CD14-positive monocyte (primary cell): Measurements from ENCODE around the gene ZNF385D. TPM values are rescaled to one million over a fixed set of nuclear protein-coding genes. Genes with fewer than 3 reads are reported as not detected.
A peak's percentile ranks its signal among the peaks of the same experiment; 100 is the strongest.

Experiments
- DNase-seq, 3 donors: peaks; one replicate each; pipeline ENCODE4 v3.0.0-alpha.2; 2011 to 2022
- H2AFZ ChIP-seq: 2 replicates; pipeline ENCODE4 v1.6.0; 2012; ENCODE audit warnings: mild to moderate bottlenecking, low read depth, low read length, inconsistent platforms; ENCODE audit not compliant: insufficient read depth, poor library complexity, severe bottlenecking
- H3K27ac ChIP-seq, 2 donors: 1 replicate in 1 of 2; 2 replicates in 1 of 2; pipeline ENCODE4 v1.5.1; 2012 to 2013; ENCODE audit warnings: low read length in 2 of 2, control low read depth in 1 of 2, inconsistent platforms in 1 of 2, low read depth in 1 of 2, mild to moderate bottlenecking in 1 of 2
- H3K27me3 ChIP-seq, 2 donors: one replicate each; pipeline versions ENCODE4 v1.6.0 to v1.6.1; 2011 to 2013; ENCODE audit warnings: low read length in 2 of 2; ENCODE audit not compliant: control insufficient read depth in 2 of 2, insufficient read depth in 2 of 2
- H3K36me3 ChIP-seq, 2 donors: replicated peaks in 1 of 2; 1 replicate in 1 of 2; 2 replicates in 1 of 2; pipeline versions ENCODE4 v1.5.1 to v1.6.1; 2012 to 2013; ENCODE audit warnings: low read length in 2 of 2, control low read depth in 1 of 2, inconsistent platforms in 1 of 2, mild to moderate bottlenecking in 1 of 2; ENCODE audit not compliant: insufficient read depth in 2 of 2, control insufficient read depth in 1 of 2
- H3K4me1 ChIP-seq, 2 donors: 1 replicate in 1 of 2; 2 replicates in 1 of 2; pipeline versions ENCODE4 v1.5.1 to v1.6.1; 2012 to 2013; ENCODE audit warnings: low read length in 2 of 2, control low read depth in 1 of 2, inconsistent platforms in 1 of 2, mild to moderate bottlenecking in 1 of 2, moderate library complexity in 1 of 2; ENCODE audit not compliant: insufficient read depth in 2 of 2, control insufficient read depth in 1 of 2
- H3K4me2 ChIP-seq: replicated peaks from 2 replicates; pipeline ENCODE3; 2012; ENCODE audit warnings: low read length, moderate library complexity, mild to moderate bottlenecking; ENCODE audit not compliant: poor library complexity, severe bottlenecking; ENCODE audit errors: extremely low read depth
- H3K4me3 ChIP-seq, 3 experiments: fragments of 200-600 bp in 1 of 3; sonication (generic) in 1 of 3; replicated peaks in 1 of 3; 1 replicate in 2 of 3; 2 replicates in 1 of 3; pipeline ENCODE4 v1.5.1; 2011 to 2013; ENCODE audit warnings: low read length in 3 of 3, mild to moderate bottlenecking in 3 of 3, control low read depth in 2 of 3, low read depth in 2 of 3, inconsistent platforms in 1 of 3, moderate library complexity in 1 of 3
- H3K79me2 ChIP-seq: 2 replicates; pipeline ENCODE4 v1.6.0; 2012; ENCODE audit warnings: mild to moderate bottlenecking, control low read depth, inconsistent platforms, low read length, moderate library complexity; ENCODE audit not compliant: insufficient read depth
- H3K9ac ChIP-seq: 2 replicates; pipeline ENCODE4 v1.6.0; 2017; ENCODE audit warnings: low read length, mild to moderate bottlenecking; ENCODE audit not compliant: insufficient read depth, poor library complexity, severe bottlenecking
- H3K9me3 ChIP-seq, 2 donors: replicated peaks in 1 of 2; 1 replicate in 1 of 2; 2 replicates in 1 of 2; pipeline versions ENCODE4 v1.5.1 to v1.6.1; 2012 to 2013; ENCODE audit warnings: low read length in 2 of 2, control low read depth in 1 of 2; ENCODE audit not compliant: control insufficient read depth in 1 of 2, insufficient read depth in 1 of 2
- H4K20me1 ChIP-seq: 2 replicates; pipeline ENCODE4 v1.6.0; 2012; ENCODE audit warnings: mild to moderate bottlenecking, low read length, control low read depth, moderate library complexity; ENCODE audit not compliant: insufficient read depth
- H3K27ac Mint-ChIP-seq, 7 donors: one replicate each; pipeline ENCODE4 v1.8.0; 2020; ENCODE audit warnings: mild to moderate bottlenecking in 7 of 7, mixed read lengths in 7 of 7, moderate library complexity in 6 of 7, inconsistent platforms in 2 of 7
- H3K27me3 Mint-ChIP-seq, 3 donors: one replicate each; pipeline ENCODE4 v1.8.0; 2021 to 2022; ENCODE audit warnings: low read depth in 3 of 3, mild to moderate bottlenecking in 3 of 3, mixed read lengths in 3 of 3, moderate library complexity in 3 of 3, inconsistent platforms in 1 of 3
- H3K36me3 Mint-ChIP-seq, 2 donors: one replicate each; pipeline ENCODE4 v1.8.0; 2020; ENCODE audit warnings: mixed read lengths in 2 of 2, inconsistent platforms in 1 of 2, mild to moderate bottlenecking in 1 of 2
- H3K4me1 Mint-ChIP-seq: one replicate; pipeline ENCODE4 v1.8.0; 2020; ENCODE audit warnings: mild to moderate bottlenecking, mixed read lengths
- H3K4me3 Mint-ChIP-seq, 2 donors: one replicate each; pipeline ENCODE4 v1.8.0; 2020; ENCODE audit warnings: mild to moderate bottlenecking in 2 of 2, mixed read lengths in 2 of 2, moderate library complexity in 1 of 2
- H3K9me3 Mint-ChIP-seq, 7 donors: one replicate each; pipeline ENCODE4 v1.8.0; 2020 to 2022; ENCODE audit warnings: mixed read lengths in 7 of 7, mild to moderate bottlenecking in 6 of 7, moderate library complexity in 6 of 7, inconsistent platforms in 2 of 7
- CTCF ChIP-seq: fragments of 200-600 bp; IDR thresholded peaks from one replicate; pipeline ENCODE4 v1.8.0; 2022; ENCODE audit warnings: antibody characterized with exemption, mild to moderate bottlenecking
- WGBS: methylation state at CpG from one replicate; pipeline ENCODE4 v1.1.5; 2013; ENCODE audit warnings: missing lambda C conversion rate; ENCODE audit not compliant: insufficient coverage; 5-methylcytosine and 5-hydroxymethylcytosine counted together
- intact Hi-C, 2 donors: fragments of 100-400 bp; cut with micrococcal nuclease; formaldehyde crosslinking; loops; one replicate each; pipeline versions ENCODE4 v1.15.0 to v1.15.1; 2023
- polyA plus RNA-seq, 3 donors: library from polyadenylated mRNA; depleted of rRNA in 1 of 3; unstranded in 2 of 3; stranded (reverse) in 1 of 3; fragments of 300-500 nt in 2 of 3; fragments of >200 nt in 1 of 3; fragmentation: Illumina TruSeq in 2 of 3; gene quantifications; 1 replicate in 2 of 3; 2 replicates in 1 of 3; pipeline ENCODE4 v1.2.3, GENCODE V29; 2012 to 2021

Gene ZNF385D
- polyA plus RNA-seq, 3 donors, result not detected

GRCh38 chr3:21542656-21543379 lies 208.2 kb downstream of the ZNF385D start:
- H3K36me3 ChIP-seq, result no peaks in the 10 kb centered on the region
- WGBS, result 95% methylated on average over 16 of the region's 29 CpGs
- H3K27ac ChIP-seq, result no peak overlapping the region
- no peaks in the 10 kb centered on the region for H3K4me1 ChIP-seq
- peaks cover 9 to 26% of the 10 kb centered on the region in 2 donors for H3K9me3 ChIP-seq
- Mint-ChIP-seq H3K27ac (peak overlapping the region in 2 of 7 donors; percentile 30 to 77), H3K9me3 (peaks cover 3 to 20% (median 11%) of the 10 kb centered on the region in 7 donors), H3K36me3 (no peaks in the 10 kb centered on the region), H3K27me3 (no peaks in the 10 kb centered on the region), H3K4me1 (peaks cover 4% of the 10 kb centered on the region), H3K4me3 (peak overlapping the region; percentile 49 to 54)
- H3K9ac ChIP-seq, result no peak overlapping the region
- no peak for DNase-seq
- no peaks in the 10 kb centered on the region for H4K20me1 ChIP-seq
- no peak overlapping the region for H2AFZ ChIP-seq
- intact Hi-C loops, result no loop called here
- no peak for TF ChIP-seq CTCF
- no peaks in the 10 kb centered on the region for H3K27me3 ChIP-seq
- peak overlapping the region in 1 of 3 experiments; percentile 40 for H3K4me3 ChIP-seq
- no peak overlapping the region for H3K4me2 ChIP-seq
- H3K79me2 ChIP-seq, result no peaks in the 10 kb centered on the region

- Histone ChIP-seq H3K4me2 (no peak overlapping the region), H4K20me1 (no peaks in the 10 kb centered on the region), H3K27me3 (no peaks in the 10 kb centered on the region), H3K9me3 (peaks cover 9 to 17% of the 10 kb centered on the region in 2 donors), H2AFZ (no peak overlapping the region), H3K79me2 (no peaks in the 10 kb centered on the region), H3K4me3 (no peak overlapping the region), H3K9ac (no peak overlapping the region), H3K4me1 (no peaks in the 10 kb centered on the region), H3K27ac (no peak overlapping the region), H3K36me3 (no peaks in the 10 kb centered on the region)
- 94% methylated on average over 3 of the region's 6 CpGs for WGBS
- no peaks in the 10 kb centered on the region for H3K27me3 Mint-ChIP-seq
- DNase-seq, result no peak
- TF ChIP-seq CTCF, result no peak
- intact Hi-C loops, result no loop called here
- H3K36me3 Mint-ChIP-seq, result no peaks in the 10 kb centered on the region
- peaks cover 3 to 23% (median 10%) of the 10 kb centered on the region in 7 donors for H3K9me3 Mint-ChIP-seq
- no peak overlapping the region for H3K4me3 Mint-ChIP-seq
- peaks cover 4% of the 10 kb centered on the region for H3K4me1 Mint-ChIP-seq
- H3K27ac Mint-ChIP-seq, result no peak overlapping the region
These were observed 210.7 kb downstream of the ZNF385D start for GRCh38 chr3:21540265-21540664.
